ENCODE measurements around the gene DLGAP5.

DLGAP5 gene

GRCh38 chr14:55136885-55137786 lies 54.2 kb downstream of the DLGAP5 start:
- H3K4me3 ChIP-seq (ENCODE audit: low read length): no peak overlapping the region
- H3K4me1 ChIP-seq (ENCODE audit: control insufficient read depth, insufficient read depth, low read length): peaks cover 45% of the 10 kb centered on the region

GRCh38 chr14:55136241-55136640 lies 55.1 kb downstream of the DLGAP5 start:
- Histone ChIP-seq H3K4me3 (ENCODE audit: low read length) (no peak overlapping the region), H3K36me3 (ENCODE audit: control insufficient read depth, insufficient read depth, low read length) (peaks cover 20% of the 10 kb centered on the region), H3K27me3 (ENCODE audit: control insufficient read depth, insufficient read depth, low read length) (no peaks in the 10 kb centered on the region), H3K4me1 (ENCODE audit: control insufficient read depth, insufficient read depth, low read length) (peaks cover 53% of the 10 kb centered on the region), H3K9ac (ENCODE audit: low read length) (no peak overlapping the region), H3K9me3 (ENCODE audit: control insufficient read depth, low read length) (no peaks in the 10 kb centered on the region)

More at GRCh38 chr14:55136885-55137786, 54.2 kb downstream of the DLGAP5 start:
- Histone ChIP-seq H3K9me3 (ENCODE audit: control insufficient read depth, low read length) (no peaks in the 10 kb centered on the region), H3K9ac (ENCODE audit: low read length) (peak overlapping the region; percentile 14), H3K27me3 (ENCODE audit: control insufficient read depth, insufficient read depth, low read length) (no peaks in the 10 kb centered on the region), H3K36me3 (ENCODE audit: control insufficient read depth, insufficient read depth, low read length) (peaks cover 20% of the 10 kb centered on the region)

GRCh38 chr14:55133416-55133815 lies 58.0 kb downstream of the DLGAP5 start:
- Histone ChIP-seq H3K27me3 (ENCODE audit: control insufficient read depth, insufficient read depth, low read length) (no peaks in the 10 kb centered on the region), H3K9me3 (ENCODE audit: control insufficient read depth, low read length) (no peaks in the 10 kb centered on the region), H3K36me3 (ENCODE audit: control insufficient read depth, insufficient read depth, low read length) (peaks cover 4% of the 10 kb centered on the region), H3K4me1 (ENCODE audit: control insufficient read depth, insufficient read depth, low read length) (peaks cover 61% of the 10 kb centered on the region), H3K4me3 (ENCODE audit: low read length) (no peak overlapping the region), H3K9ac (ENCODE audit: low read length) (no peak overlapping the region)

GRCh38 chr14:55131370-55132137 lies 59.8 kb downstream of the DLGAP5 start:
- no peaks in the 10 kb centered on the region for H3K9me3 ChIP-seq (ENCODE audit: control insufficient read depth, low read length)
- no peaks in the 10 kb centered on the region for H3K27me3 ChIP-seq (ENCODE audit: control insufficient read depth, insufficient read depth, low read length)
- no peak overlapping the region for H3K4me3 ChIP-seq (ENCODE audit: low read length)
- H3K36me3 ChIP-seq (ENCODE audit: control insufficient read depth, insufficient read depth, low read length): no peaks in the 10 kb centered on the region
- peaks cover 61% of the 10 kb centered on the region for H3K4me1 ChIP-seq (ENCODE audit: control insufficient read depth, insufficient read depth, low read length)
- H3K9ac ChIP-seq (ENCODE audit: low read length): peak overlapping the region; percentile 46

- H3K9ac ChIP-seq (ENCODE audit: low read length): peak overlapping the region; percentile 88
- no peaks in the 10 kb centered on the region for H3K36me3 ChIP-seq (ENCODE audit: control insufficient read depth, insufficient read depth, low read length)
- no peaks in the 10 kb centered on the region for H3K27me3 ChIP-seq (ENCODE audit: control insufficient read depth, insufficient read depth, low read length)
- H3K4me3 ChIP-seq (ENCODE audit: low read length): peak overlapping the region; percentile 83
- peaks cover 64% of the 10 kb centered on the region for H3K4me1 ChIP-seq (ENCODE audit: control insufficient read depth, insufficient read depth, low read length)
- H3K9me3 ChIP-seq (ENCODE audit: control insufficient read depth, low read length): no peaks in the 10 kb centered on the region
These were observed 61.2 kb downstream of the DLGAP5 start for GRCh38 chr14:55130196-55130550.

GRCh38 chr14:55129428-55130195 lies 61.8 kb downstream of the DLGAP5 start:
- Histone ChIP-seq H3K9ac (ENCODE audit: low read length) (peak overlapping the region; percentile 88), H3K4me3 (ENCODE audit: low read length) (peak overlapping the region; percentile 83), H3K9me3 (ENCODE audit: control insufficient read depth, low read length) (no peaks in the 10 kb centered on the region), H3K4me1 (ENCODE audit: control insufficient read depth, insufficient read depth, low read length) (peaks cover 69% of the 10 kb centered on the region), H3K36me3 (ENCODE audit: control insufficient read depth, insufficient read depth, low read length) (no peaks in the 10 kb centered on the region), H3K27me3 (ENCODE audit: control insufficient read depth, insufficient read depth, low read length) (no peaks in the 10 kb centered on the region)

- Histone ChIP-seq H3K27me3 (ENCODE audit: control insufficient read depth, insufficient read depth, low read length) (no peaks in the 10 kb centered on the region), H3K9ac (ENCODE audit: low read length) (peak within 1 kb of the TSS; percentile 88), H3K9me3 (ENCODE audit: control insufficient read depth, low read length) (no peaks in the 10 kb centered on the region), H3K4me3 (ENCODE audit: low read length) (peak within 1 kb of the TSS; percentile 83), H3K4me1 (ENCODE audit: control insufficient read depth, insufficient read depth, low read length) (peaks cover 72% of the 10 kb centered on the region), H3K36me3 (ENCODE audit: control insufficient read depth, insufficient read depth, low read length) (no peaks in the 10 kb centered on the region)
These were observed 62.3 kb downstream of the DLGAP5 start, which contains the start of gene LGALS3 for GRCh38 chr14:55129086-55129427. Gene LGALS3, plus strand, starts transcription at chr14:55129252. Its CDS starts 8,122 bp downstream, at chr14:55137374.

GRCh38 chr14:55128386-55129085 lies 62.8 kb downstream of the DLGAP5 start:
- H3K36me3 ChIP-seq (ENCODE audit: control insufficient read depth, insufficient read depth, low read length): no peaks in the 10 kb centered on the region
- no peaks in the 10 kb centered on the region for H3K27me3 ChIP-seq (ENCODE audit: control insufficient read depth, insufficient read depth, low read length)
- peaks cover 72% of the 10 kb centered on the region for H3K4me1 ChIP-seq (ENCODE audit: control insufficient read depth, insufficient read depth, low read length)
- peak overlapping the region; percentile 88 for H3K9ac ChIP-seq (ENCODE audit: low read length)
- no peaks in the 10 kb centered on the region for H3K9me3 ChIP-seq (ENCODE audit: control insufficient read depth, low read length)
- H3K4me3 ChIP-seq (ENCODE audit: low read length): no peak overlapping the region

- Histone ChIP-seq H3K4me1 (ENCODE audit: control insufficient read depth, insufficient read depth, low read length) (peaks cover 76% of the 10 kb centered on the region), H3K9me3 (ENCODE audit: control insufficient read depth, low read length) (no peaks in the 10 kb centered on the region), H3K4me3 (ENCODE audit: low read length) (no peak overlapping the region), H3K9ac (ENCODE audit: low read length) (no peak overlapping the region), H3K36me3 (ENCODE audit: control insufficient read depth, insufficient read depth, low read length) (no peaks in the 10 kb centered on the region), H3K27me3 (ENCODE audit: control insufficient read depth, insufficient read depth, low read length) (no peaks in the 10 kb centered on the region)
These were observed 63.9 kb downstream of the DLGAP5 start for GRCh38 chr14:55127460-55127951.

GRCh38 chr14:55126932-55127459 lies 64.4 kb downstream of the DLGAP5 start:
- Histone ChIP-seq H3K4me3 (ENCODE audit: low read length) (no peak overlapping the region), H3K9ac (ENCODE audit: low read length) (no peak overlapping the region), H3K4me1 (ENCODE audit: control insufficient read depth, insufficient read depth, low read length) (peaks cover 79% of the 10 kb centered on the region)

GRCh38 chr14:55126034-55126433 lies 65.4 kb downstream of the DLGAP5 start:
- Histone ChIP-seq H3K36me3 (ENCODE audit: control insufficient read depth, insufficient read depth, low read length) (no peaks in the 10 kb centered on the region), H3K4me3 (ENCODE audit: low read length) (no peak overlapping the region), H3K4me1 (ENCODE audit: control insufficient read depth, insufficient read depth, low read length) (peaks cover 80% of the 10 kb centered on the region), H3K9me3 (ENCODE audit: control insufficient read depth, low read length) (no peaks in the 10 kb centered on the region), H3K9ac (ENCODE audit: low read length) (peak overlapping the region; percentile 55), H3K27me3 (ENCODE audit: control insufficient read depth, insufficient read depth, low read length) (no peaks in the 10 kb centered on the region)

More at GRCh38 chr14:55126932-55127459, 64.4 kb downstream of the DLGAP5 start:
- no peaks in the 10 kb centered on the region for H3K36me3 ChIP-seq (ENCODE audit: control insufficient read depth, insufficient read depth, low read length)
- no peaks in the 10 kb centered on the region for H3K9me3 ChIP-seq (ENCODE audit: control insufficient read depth, low read length)
- no peaks in the 10 kb centered on the region for H3K27me3 ChIP-seq (ENCODE audit: control insufficient read depth, insufficient read depth, low read length)

All from mucosa of stomach (tissue), 1 donor.